Umbilical cord (tissue), 2 donors: Measurements from ENCODE around the gene PLPP3. TPM values are rescaled to one million over a fixed set of nuclear protein-coding genes. Genes with fewer than 3 reads are reported as not detected.

ENCODE experiments used
- DNase-seq: peaks from one replicate; pipeline ENCODE4 v3.0.0-alpha.2; 2015; ENCODE audit warnings: low spot score
- total RNA-seq: library from RNA; depleted of rRNA; stranded (reverse); fragments of >200 nt; gene quantifications from one replicate; pipeline ENCODE4 v1.2.3, GENCODE V29; 2014; ENCODE audit warnings: low replicate concordance; ENCODE audit not compliant: insufficient read depth

Gene PLPP3
- total RNA-seq, 1 donor from 2014 or later, result 228 TPM

GRCh38 chr1:56496821-56497772 lies 82.3 kb downstream of the PLPP3 start:
- DNase-seq, result no peak

- no peak for DNase-seq
Observed at GRCh38 chr1:56496158-56496557, 83.2 kb downstream of the PLPP3 start.

DNA sequence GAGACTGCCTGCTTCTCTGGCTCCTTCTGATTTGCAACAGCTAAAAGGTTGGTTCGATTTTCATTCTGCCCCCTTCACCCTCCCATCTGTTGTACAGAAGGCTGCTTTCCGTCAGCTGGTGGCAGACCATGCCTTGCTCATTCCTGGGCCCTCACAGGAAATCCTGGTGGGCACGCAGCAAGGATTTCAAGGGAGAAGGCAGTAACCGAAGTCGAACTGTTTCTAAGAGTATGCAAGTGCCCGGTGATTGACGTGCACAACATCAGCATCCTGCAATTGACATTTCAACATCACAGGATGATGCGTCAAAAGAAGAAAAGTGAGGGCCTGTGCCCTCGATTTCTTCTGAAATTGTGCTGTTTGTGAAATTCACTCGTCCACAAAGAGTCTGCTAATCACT lies 83.8 kb downstream of the PLPP3 start:
- no peak for DNase-seq

GRCh38 chr1:56494306-56494705 lies 85.1 kb downstream of the PLPP3 start:
- no peak for DNase-seq

DNA sequence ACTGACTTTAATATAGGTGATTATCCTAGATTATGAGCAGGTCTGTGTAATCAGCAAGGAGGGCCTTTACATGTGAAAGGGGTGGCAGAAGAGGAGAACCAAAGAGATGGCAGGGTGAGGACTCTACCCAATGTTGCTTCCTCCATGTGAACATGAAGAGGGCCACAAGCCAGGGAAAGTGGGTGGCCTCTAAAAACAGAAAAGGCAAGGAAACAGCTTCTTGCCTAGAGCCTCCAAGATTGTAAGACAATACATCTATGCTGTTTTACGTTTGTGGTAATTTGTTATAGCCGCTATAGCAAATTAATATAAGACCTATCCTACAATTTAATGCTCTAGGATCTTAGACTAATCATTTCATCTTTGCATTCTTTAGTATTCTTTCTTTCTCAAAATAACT lies 85.5 kb downstream of the PLPP3 start:
- DNase-seq, result no peak

GRCh38 chr1:56491441-56491840 lies 87.9 kb downstream of the PLPP3 start:
- no peak for DNase-seq

DNA sequence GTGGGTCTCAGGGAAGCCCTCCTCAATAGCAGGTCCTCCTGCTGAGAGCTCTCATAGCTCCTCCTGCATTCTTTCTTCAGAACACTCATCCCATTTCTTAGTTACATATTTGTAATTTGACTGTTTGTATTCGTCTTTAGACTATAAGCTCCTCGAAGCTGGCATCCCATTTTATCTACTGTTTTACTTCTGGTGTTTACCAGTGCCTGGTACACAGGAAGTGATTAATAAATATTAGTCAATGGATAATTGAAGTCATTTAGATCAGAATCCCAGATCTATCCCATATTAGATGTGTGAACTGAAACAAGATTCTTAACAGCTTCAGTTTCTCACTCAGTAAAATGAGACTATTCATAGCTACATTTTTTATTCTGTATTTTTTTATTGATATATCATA lies 88.7 kb downstream of the PLPP3 start:
- no peak for DNase-seq

GRCh38 chr1:56489695-56490094 lies 89.7 kb downstream of the PLPP3 start:
- DNase-seq, result no peak

- no peak for DNase-seq
Observed at GRCh38 chr1:56484695-56485094, 94.7 kb downstream of the PLPP3 start.

DNA sequence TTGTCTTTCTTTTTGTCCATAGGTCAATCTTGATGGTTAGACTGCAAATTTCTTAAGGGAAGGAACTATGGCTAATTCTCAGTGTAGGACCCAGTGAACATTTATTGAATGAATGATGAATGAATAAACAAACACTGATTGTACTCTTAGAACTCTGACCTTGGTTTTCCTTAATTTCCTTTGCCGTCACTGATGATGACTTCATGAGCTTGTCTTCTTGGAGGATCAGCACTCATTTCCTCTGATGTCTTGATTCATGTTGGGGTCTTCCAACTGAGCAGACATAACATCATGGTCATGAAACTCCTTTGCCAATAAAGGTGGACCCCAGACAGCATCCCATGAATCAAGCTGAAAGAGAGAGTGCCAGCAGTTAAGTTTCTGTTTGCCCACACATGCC lies 96.3 kb downstream of the PLPP3 start:
- no peak for DNase-seq

DNA sequence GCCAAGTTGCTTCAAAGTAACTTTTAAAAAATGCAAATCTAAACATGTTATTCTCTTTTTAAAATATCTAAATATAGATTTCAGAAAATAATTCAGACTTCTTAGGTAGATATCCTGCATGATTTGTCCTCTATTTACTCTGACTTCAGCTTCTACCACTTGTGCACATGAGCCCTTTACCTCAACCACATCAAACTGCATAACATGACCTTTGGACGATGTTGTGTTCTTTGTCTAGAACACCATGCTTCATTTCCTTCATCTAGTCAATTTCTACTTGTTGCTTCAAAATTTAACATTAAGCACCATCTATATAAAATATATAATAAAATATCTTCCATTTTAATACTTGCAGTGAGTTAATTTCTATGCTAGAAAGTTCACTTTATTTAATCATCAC lies 96.9 kb downstream of the PLPP3 start:
- DNase-seq, result no peak

DNA sequence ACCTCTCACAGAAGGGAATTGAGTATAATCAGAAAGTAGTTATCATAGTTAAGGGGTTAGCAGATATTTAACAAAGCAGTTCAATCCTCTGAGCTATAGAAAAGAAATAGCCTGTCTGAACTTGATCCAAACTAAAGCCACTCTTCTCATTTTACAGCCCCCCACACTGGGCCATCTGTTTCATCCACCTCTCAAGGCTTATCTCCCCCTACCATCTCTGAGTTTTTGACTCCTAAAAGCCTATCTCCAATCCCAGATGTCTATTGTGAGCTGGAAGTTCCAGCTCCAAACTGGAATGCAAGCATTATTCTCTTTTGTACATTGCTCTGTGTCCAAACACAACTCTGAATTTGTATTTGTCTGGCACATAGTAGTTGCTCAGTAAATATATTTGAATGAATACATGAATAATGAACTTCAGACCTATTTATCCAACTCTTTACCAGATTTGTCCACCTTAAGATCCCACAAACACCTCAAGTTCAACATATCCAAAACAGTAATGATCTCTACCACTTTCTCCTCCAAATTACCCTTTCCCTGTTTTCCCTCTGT lies 98.1 kb downstream of the PLPP3 start:
- DNase-seq, result no peak

DNA sequence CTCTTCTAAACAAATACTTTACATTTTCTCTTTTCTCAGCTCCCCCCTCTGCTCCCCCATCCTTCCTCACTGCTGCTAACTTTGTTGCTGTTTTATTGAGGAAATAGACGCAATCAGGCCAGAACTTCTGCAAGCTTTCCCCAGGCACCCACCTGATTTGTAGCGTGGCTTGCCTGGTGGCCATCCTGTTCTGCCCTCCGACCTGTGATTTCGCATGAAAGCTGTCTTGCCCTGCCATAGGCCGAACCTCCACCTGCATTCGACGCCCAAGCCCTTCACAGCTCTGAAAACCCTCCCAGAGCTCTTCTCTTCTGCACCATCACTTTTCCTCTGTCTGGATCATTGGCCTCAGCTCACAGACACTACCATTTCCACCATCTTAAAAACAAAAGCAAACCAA lies 100.6 kb downstream of the PLPP3 start:
- no peak for DNase-seq

DNA sequence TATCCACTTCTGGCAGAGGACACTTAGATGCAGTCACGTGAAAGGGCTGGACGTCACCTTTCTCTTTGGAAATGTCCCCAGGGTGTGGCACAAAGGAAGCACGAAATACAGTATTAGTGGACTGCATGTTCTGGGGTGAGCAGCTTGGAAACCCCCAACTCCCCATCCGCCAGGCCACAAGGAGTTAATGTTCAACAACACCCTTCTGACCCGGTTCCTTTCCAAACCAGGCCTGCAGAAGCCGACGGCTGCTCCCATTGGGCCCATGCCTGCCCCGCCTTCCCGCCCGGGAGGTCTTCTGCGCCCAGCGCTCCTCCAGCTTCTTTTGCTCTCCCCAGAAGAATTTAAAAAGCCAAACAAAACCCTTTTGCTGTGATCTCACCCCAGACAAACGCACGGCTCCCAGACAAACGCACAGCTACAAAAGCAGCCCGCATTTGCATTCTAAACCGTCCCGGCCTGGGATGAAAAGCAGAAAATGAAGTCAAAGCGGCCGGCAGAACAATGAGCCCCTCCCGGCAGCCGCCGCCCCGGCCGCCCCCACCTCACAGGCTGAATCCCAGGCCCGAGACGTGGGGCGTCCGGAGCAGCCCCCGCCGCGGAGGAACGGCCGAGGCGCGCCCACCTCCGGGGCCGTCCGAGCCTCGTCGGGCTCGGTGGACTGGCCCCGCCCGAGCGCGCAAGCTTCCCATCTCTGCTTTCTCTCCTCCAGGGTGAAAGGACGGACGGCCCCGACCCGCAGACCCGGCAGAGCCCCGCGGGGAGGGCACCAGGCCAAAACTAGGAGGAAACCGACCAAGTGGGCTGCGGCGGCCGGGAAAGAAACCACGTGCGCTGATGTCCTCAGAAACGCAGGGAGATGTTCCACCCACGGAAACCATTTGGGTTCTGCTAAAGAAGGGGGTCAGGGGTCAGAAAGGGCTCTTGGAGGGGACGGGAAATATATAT lies 101.9 kb downstream of the PLPP3 start:
- peak; percentile 73 for DNase-seq

GRCh38 chr1:56473582-56474270 lies 105.6 kb downstream of the PLPP3 start:
- no peak for DNase-seq

GRCh38 chr1:56472860-56473259 lies 106.5 kb downstream of the PLPP3 start:
- DNase-seq, result no peak

- DNase-seq, result peak; percentile 30
Observed at GRCh38 chr1:56469640-56470371, 109.6 kb downstream of the PLPP3 start.

GRCh38 chr1:56468518-56468917 lies 110.8 kb downstream of the PLPP3 start:
- DNase-seq, result no peak

DNA sequence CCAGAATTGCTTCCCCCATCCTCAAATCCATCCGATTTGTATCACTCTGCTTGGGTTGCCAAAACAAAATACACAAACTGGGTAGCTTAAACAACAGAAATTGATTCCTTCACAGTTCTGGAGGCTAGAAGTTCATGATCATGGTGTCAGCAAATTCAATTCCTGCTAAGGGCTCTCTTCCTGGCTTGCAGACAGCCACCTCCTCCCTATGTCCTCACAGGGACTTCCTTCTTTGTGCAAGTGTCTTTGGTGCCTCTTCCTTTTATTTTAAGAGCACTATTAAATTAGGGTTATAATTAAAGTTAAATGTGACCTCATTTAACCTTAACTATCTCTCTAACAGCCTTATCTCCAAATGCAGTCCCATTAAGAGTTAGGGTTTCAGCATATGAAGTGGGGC lies 112.8 kb downstream of the PLPP3 start:
- no peak for DNase-seq

GRCh38 chr1:56464294-56464693 lies 115.1 kb downstream of the PLPP3 start:
- DNase-seq, result no peak

DNA sequence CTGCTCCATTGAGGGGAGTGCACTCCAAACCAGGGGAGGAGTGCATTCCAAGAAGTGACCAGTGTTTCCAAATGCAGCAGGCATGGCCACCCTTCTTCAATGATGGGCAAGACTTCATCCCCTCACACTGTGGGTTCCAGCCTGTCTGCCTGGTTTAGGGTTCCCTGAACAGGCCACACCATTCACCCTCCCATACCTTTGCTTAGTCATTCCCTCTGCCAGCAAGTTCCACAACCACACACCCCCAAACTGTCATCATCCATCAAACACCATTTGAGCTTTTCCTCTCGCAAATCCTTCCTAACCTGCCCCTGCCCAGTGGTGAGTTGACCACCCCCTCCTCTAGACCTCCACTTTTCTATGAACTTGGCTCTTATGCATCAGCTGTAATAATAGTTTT lies 116.0 kb downstream of the PLPP3 start:
- no peak for DNase-seq
